NCI-H2107 treated with DMSO at 0.1 percent for 48 hours (cell line): ENCODE measurements around the gene ERBB2.

Experiments
- DNase-seq: peaks from one replicate; lab custom pipeline; 2025; ENCODE audit not compliant: unreplicated experiment; lab: John Stamatoyannopoulos, UW

ERBB2 gene

DNA sequence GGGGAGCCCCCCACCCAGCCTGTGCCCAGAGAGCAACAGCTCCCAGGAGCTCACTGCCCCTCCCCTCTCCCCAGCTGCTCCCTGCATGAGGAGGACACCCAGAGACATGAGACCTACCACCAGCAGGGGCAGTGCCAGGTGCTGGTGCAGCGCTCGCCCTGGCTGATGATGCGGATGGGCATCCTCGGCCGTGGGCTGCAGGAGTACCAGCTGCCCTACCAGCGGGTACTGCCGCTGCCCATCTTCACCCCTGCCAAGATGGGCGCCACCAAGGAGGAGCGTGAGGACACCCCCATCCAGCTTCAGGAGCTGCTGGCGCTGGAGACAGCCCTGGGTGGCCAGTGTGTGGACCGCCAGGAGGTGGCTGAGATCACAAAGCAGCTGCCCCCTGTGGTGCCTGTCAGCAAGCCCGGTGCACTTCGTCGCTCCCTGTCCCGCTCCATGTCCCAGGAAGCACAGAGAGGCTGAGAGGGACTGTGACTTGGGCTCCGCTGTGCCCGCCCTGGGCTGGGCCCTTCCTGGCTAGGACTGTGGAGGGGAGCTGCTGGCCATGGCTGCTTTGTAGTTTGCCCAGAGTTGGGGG lies 34.1 kb upstream of the ERBB2 start:
- DNase-seq = no peak

GRCh38 chr17:39666231-39666600 lies 33.6 kb upstream of the ERBB2 start:
- no peak for DNase-seq

- DNase-seq = no peak
Observed at GRCh38 chr17:39666601-39667261, 33.1 kb upstream of the ERBB2 start.

GRCh38 chr17:39667262-39667944 lies 32.5 kb upstream of the ERBB2 start:
- no peak for DNase-seq

- DNase-seq = no peak
Observed at GRCh38 chr17:39667945-39668924, 31.6 kb upstream of the ERBB2 start, which contains the start of gene PNMT. PNMT (plus strand) TSS chr17:39668453; CDS start chr17:39668476, 23 bp downstream.

DNA sequence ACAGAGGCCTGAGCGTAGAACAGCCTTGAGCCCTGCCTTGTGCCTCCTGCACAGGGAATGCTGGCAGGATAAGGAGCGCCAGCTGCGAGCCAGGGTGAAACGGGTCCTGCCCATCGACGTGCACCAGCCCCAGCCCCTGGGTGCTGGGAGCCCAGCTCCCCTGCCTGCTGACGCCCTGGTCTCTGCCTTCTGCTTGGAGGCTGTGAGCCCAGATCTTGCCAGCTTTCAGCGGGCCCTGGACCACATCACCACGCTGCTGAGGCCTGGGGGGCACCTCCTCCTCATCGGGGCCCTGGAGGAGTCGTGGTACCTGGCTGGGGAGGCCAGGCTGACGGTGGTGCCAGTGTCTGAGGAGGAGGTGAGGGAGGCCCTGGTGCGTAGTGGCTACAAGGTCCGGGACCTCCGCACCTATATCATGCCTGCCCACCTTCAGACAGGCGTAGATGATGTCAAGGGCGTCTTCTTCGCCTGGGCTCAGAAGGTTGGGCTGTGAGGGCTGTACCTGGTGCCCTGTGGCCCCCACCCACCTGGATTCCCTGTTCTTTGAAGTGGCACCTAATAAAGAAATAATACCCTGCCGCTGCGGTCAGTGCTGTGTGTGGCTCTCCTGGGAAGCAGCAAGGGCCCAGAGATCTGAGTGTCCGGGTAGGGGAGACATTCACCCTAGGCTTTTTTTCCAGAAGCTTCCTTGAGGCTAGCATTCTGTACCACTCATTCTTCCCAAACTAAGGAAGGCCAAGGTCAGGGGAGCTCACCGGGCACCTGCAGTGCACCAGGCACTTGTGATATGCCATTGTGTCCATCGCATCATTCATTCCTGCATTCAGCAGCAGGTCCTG lies 29.7 kb upstream of the ERBB2 start:
- no peak for DNase-seq

DNA sequence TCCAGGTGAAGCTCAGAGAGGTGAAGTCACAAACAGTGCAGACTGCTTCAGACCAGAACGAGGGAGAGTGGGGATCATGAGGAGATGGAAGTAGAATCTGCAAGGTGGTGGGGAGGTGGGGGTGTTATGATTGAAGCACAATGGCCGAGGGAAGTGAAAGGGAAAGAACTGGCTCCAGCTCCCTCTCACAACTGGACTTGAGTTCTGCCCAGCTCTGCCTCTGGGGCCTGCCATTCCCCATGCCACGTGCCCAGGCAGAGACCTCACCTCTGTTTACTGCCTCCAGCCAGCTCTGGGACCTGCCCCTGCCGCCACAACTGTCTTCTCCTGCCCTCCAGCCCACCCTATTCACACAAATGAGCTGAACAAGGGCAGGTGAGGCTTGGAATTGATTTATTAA lies 29.1 kb upstream of the ERBB2 start:
- DNase-seq = no peak

DNA sequence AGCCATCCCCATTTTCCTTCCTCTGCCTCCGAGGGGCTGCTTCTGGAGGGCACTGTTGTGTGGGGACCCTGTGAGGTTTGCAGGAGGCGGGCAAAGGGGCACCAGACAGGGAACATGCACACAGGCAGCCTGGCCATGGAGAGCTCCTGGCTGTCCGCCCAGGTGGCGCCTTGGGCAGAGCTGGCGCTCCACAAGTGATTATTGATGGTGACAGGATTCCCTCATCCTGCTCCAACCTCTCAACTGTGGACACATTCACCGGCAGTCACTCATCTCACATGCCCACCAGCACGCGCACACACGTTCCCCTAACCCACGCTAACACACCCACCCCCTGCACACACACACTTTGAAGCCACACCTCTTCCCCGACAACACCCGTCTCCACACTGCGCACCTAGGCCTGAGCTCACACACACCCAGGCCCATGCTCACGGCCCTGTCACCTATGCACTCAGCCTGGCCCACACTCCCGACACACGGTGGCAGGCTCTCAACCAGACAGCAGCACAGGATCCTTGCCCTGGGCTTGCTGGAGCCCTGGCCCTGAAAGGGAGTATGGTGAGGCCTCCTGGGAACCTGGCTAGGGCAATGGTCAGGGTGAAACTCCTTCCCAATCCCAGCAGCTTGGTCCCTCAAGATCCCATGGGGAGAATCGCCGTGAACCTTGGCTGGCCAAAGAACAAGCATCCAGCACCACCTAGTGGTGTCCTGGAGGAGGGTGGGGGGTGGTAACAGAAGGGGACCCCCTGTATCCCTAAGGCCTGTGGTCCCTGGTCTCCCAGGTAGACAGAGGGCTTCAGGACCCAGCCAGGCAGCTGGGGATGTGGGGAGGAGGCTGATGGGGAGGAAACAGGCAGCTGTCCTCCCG lies 28.0 kb upstream of the ERBB2 start:
- DNase-seq = no peak

DNA sequence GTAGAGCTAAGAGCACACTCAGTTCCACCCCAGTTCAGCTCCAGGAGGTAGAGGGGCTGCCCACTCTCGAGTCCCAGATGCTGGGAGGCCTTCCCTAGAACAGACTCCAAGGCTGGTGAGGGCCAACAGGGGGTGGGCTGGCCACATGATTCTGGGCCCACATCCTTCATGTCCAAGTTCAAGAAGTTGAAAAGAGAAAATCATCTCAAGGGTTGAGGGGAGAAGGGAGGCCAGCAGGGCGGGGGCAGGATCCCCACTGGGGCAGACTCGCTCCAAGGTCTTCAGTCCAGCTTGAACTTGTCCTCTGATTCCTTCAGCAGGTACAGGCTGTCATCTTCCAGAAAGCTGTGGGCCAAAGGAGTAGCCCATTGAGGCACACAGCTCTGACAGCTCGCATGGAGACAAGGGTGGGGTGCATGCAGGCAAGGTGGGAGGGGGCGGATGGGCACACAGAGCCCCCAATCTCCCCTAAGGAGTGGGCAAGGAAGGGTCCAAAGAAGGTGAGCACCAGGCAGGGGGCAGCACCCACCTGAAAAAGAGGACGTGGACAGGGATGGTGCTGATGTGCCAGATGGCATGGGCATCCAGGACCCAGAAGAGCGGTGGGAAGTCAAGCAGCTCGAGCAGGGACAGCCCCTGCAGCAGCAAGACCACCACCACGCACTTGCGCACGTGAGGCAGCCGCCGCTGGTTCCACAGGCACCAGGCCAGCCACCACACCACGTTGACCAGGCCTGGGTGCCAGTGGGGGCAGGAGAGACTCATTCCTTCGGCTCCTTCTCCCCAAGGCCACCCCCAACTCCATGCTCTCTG lies 27.1 kb upstream of the ERBB2 start:
- DNase-seq = no peak

DNA sequence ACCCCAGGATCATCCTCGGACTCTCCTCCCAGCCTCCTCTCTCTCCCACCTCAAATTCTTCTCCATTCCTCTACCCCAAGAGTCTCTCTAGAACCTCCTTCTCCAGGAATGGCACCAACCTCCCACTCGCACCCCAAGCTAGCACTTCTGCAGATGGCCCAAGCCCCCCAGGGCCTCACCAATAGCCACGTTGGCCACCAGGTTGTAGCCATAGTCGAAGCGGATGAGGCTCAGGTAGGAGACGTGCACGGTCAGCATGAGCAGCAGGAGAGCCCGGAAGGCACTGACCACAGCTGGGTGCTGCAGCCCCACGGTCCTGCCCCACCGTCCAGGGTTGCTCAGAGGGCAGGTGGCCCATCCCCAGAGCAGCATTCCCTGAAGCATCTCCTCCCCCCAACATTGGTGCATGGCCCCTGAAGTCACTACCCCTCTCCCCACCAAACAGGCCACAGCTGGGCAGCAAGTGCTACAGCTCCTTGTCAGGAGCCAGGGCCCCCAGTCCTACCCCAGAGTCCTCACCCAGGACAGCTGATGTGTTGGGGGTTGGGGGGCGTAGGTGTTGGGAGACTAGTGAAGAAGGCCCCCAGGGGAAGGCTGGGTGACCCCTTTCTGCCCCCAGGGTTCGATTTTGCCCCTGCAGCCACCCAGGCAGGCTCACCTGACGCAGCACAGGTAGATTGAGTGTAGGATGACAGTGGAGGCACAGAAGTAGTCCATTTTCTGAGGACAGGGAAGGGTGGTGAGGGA lies 26.4 kb upstream of the ERBB2 start:
- DNase-seq = no peak

DNA sequence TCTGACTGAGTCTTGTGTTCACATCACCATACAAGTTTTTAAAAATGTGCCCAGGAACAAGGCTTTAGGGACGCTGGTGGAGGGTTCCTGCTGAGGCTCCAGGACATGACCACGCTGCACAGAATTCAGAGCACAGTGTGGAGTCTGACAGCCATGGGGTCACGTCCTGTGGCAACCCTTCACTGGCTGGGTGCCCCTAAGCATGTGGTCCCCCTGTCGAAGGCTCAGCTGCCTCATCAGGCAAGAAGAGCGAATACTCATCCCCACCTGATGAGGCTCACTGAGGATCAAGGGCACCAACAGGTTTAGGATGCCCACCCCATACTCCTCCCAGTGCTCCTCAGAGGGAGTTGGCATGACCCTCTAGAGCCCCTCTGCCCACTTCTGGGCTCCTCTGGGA lies 25.7 kb upstream of the ERBB2 start:
- no peak for DNase-seq

- DNase-seq = peak; percentile 68
Observed at GRCh38 chr17:39674702-39675389, 25.0 kb upstream of the ERBB2 start.

GRCh38 chr17:39675390-39676082 lies 24.3 kb upstream of the ERBB2 start:
- no peak for DNase-seq

- DNase-seq = peak; percentile 83
Observed at GRCh38 chr17:39676198-39676819, 23.6 kb upstream of the ERBB2 start.

DNA sequence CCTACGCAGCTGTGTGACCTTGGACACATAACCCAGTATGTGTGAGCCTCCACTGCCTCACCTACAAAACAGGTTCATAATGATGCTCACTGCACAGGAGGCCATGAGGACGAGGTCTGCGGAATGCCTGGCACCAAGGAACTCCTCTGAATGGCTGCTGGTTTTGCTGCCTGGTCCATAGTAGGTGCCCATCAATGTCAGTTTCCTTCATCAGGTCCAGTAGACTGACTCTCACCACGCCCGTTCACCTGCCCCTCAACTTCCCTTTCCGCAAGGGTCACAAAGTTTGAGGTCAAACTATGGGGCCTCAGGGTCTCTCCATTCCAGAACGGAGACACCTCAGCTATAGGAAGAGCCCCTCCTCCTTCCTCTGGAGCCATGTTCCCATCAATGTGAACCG lies 22.8 kb upstream of the ERBB2 start:
- DNase-seq = no peak
